Fibroblast of lung (primary cell): Measurements from ENCODE around the gene TMEM269. TPM values are rescaled to one million over a fixed set of nuclear protein-coding genes. Genes with fewer than 3 reads are reported as not detected.
"Not testable (repeated sequence)": the region's sequence is repeated elsewhere in the genome, so short reads cannot be mapped to it uniquely, and the experiment has no call there.

Source experiments
- DNase-seq, 2 donors: peaks; one replicate each; pipeline versions ENCODE4 v3.0.0 to v3.0.0-alpha.2; 2010; ENCODE audit warnings: low read depth in 2 of 2
- H2AFZ ChIP-seq: 2 replicates; pipeline ENCODE4 v1.5.1; 2012; ENCODE audit warnings: low read length, control low read depth, inconsistent platforms
- H3K27ac ChIP-seq: 2 replicates; pipeline ENCODE4 v1.5.1; 2011; ENCODE audit warnings: low read length, control low read depth; ENCODE audit not compliant: insufficient read depth
- H3K27me3 ChIP-seq: 2 replicates; pipeline ENCODE4 v1.5.1; 2011; ENCODE audit warnings: mild to moderate bottlenecking, low read length; ENCODE audit not compliant: control insufficient read depth, insufficient read depth
- H3K36me3 ChIP-seq: 2 replicates; pipeline ENCODE4 v1.5.1; 2011; ENCODE audit warnings: low read length; ENCODE audit not compliant: control insufficient read depth, insufficient read depth
- H3K4me1 ChIP-seq: 2 replicates; pipeline ENCODE4 v1.5.1; 2011; ENCODE audit warnings: low read length; ENCODE audit not compliant: control insufficient read depth, insufficient read depth; ENCODE audit errors: extremely low read depth
- H3K4me2 ChIP-seq: 2 replicates; pipeline ENCODE4 v1.5.1; 2011; ENCODE audit warnings: low read length, control low read depth; ENCODE audit not compliant: insufficient read depth; ENCODE audit errors: extremely low read depth
- H3K4me3 ChIP-seq, 4 experiments: fragments of 200-600 bp in 1 of 4; sonication (generic) in 1 of 4; replicated peaks in 1 of 4; 2 replicates each; pipeline ENCODE4 v1.5.1; 2011 to 2016; ENCODE audit warnings: low read length in 4 of 4, low read depth in 3 of 4, mild to moderate bottlenecking in 3 of 4, control low read depth in 2 of 4, inconsistent platforms in 1 of 4, mixed read lengths in 1 of 4; ENCODE audit not compliant: insufficient read depth in 1 of 4; ENCODE audit errors: control extremely low read depth in 1 of 4
- H3K79me2 ChIP-seq: 2 replicates; pipeline ENCODE4 v1.5.1; 2012; ENCODE audit warnings: mild to moderate bottlenecking, low read length, inconsistent platforms; ENCODE audit not compliant: control insufficient read depth, insufficient read depth
- H3K9ac ChIP-seq: 2 replicates; pipeline ENCODE4 v1.5.1; 2011; ENCODE audit warnings: mild to moderate bottlenecking, low read length, control low read depth; ENCODE audit not compliant: insufficient read depth
- H3K9me3 ChIP-seq: 2 replicates; pipeline ENCODE4 v1.5.1; 2012; ENCODE audit warnings: low read depth, low read length; ENCODE audit not compliant: control insufficient read depth, insufficient read depth
- H4K20me1 ChIP-seq: 2 replicates; pipeline ENCODE4 v1.5.1; 2011; ENCODE audit warnings: low read length; ENCODE audit not compliant: control insufficient read depth, insufficient read depth; ENCODE audit errors: extremely low read depth
- EZH2 ChIP-seq: IDR thresholded peaks from 2 replicates; pipeline ENCODE4 v1.5.1; 2012; ENCODE audit warnings: low read length, control low read depth, mild to moderate bottlenecking; ENCODE audit errors: missing control alignments
- polyA plus RNA-seq, 2 donors: library from polyadenylated mRNA; depleted of rRNA in 1 of 2; stranded (reverse) in 1 of 2; unstranded in 1 of 2; fragments of >200 nt; gene quantifications; 2 replicates each; pipeline ENCODE4 v1.2.1, GENCODE V29; 2011 to 2012; ENCODE audit warnings: missing spikeins in 1 of 2
- total RNA-seq: library from RNA; depleted of rRNA; stranded (reverse); fragments of >200 nt; gene quantifications from 2 replicates; pipeline ENCODE4 v1.2.1, GENCODE V29; 2014
- TF ChIP-seq, protein P1 (sequence below), 2 donors: IDR thresholded peaks in 1 of 2; conservative IDR thresholded peaks in 1 of 2; 1 replicate in 1 of 2; 2 replicates in 1 of 2; pipeline ENCODE4 v1.5.1; 2011 to 2012; ENCODE audit warnings: low read length in 2 of 2, control low read depth in 1 of 2, inconsistent platforms in 1 of 2, low read depth in 1 of 2, mild to moderate bottlenecking in 1 of 2

Gene TMEM269
- total and polyA plus RNA-seq, 2 donors (not counting 1 experiment from before 2014, with no cell fraction given), result 0.10 to 0.17 TPM

DNA sequence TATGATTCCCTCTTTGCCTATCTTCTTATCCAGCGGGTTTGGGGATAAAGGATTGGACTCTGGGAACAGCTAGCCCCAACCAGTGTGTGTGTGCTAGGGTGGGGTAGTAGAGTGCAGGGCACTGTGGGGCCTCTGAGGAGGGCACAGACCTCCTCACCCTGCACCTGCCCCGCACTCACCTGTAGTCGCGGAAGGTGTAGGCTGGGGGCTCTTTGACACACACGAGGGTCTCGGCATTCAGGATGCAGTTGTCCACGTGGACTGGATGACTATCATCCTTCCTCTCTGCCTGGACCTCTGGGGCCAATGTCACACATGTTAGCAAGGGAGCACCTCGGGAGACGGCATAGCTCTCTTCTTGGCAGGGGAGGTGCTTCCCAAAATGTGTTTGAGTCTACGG is 36.8 kb upstream of the TMEM269 start:
- H3K4me3 ChIP-seq, result no peak overlapping the region
- TF ChIP-seq, protein P1, sequence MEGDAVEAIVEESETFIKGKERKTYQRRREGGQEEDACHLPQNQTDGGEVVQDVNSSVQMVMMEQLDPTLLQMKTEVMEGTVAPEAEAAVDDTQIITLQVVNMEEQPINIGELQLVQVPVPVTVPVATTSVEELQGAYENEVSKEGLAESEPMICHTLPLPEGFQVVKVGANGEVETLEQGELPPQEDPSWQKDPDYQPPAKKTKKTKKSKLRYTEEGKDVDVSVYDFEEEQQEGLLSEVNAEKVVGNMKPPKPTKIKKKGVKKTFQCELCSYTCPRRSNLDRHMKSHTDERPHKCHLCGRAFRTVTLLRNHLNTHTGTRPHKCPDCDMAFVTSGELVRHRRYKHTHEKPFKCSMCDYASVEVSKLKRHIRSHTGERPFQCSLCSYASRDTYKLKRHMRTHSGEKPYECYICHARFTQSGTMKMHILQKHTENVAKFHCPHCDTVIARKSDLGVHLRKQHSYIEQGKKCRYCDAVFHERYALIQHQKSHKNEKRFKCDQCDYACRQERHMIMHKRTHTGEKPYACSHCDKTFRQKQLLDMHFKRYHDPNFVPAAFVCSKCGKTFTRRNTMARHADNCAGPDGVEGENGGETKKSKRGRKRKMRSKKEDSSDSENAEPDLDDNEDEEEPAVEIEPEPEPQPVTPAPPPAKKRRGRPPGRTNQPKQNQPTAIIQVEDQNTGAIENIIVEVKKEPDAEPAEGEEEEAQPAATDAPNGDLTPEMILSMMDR (conservative IDR thresholded peaks at IDR 0.05 in 1 of 2, IDR thresholded peaks at IDR 0.05 in 1 of 2; ENCODE audit: low read depth in 1 of 2, low read length in 2 of 2), result no peak
- TF ChIP-seq EZH2, result no peak
- no peaks in the 10 kb centered on the region for H3K79me2 ChIP-seq
- H2AFZ ChIP-seq, result no peak overlapping the region
- no peak overlapping the region for H3K27ac ChIP-seq
- H3K27me3 ChIP-seq, result no peaks in the 10 kb centered on the region
- H3K36me3 ChIP-seq, result peaks cover 34% of the 10 kb centered on the region
- no peak overlapping the region for H3K4me2 ChIP-seq
- no peak overlapping the region for H3K9ac ChIP-seq
- H4K20me1 ChIP-seq, result peaks cover 2% of the 10 kb centered on the region
- H3K4me1 ChIP-seq, result no peaks in the 10 kb centered on the region
- no peak for DNase-seq
- H3K9me3 ChIP-seq, result no peaks in the 10 kb centered on the region

DNA sequence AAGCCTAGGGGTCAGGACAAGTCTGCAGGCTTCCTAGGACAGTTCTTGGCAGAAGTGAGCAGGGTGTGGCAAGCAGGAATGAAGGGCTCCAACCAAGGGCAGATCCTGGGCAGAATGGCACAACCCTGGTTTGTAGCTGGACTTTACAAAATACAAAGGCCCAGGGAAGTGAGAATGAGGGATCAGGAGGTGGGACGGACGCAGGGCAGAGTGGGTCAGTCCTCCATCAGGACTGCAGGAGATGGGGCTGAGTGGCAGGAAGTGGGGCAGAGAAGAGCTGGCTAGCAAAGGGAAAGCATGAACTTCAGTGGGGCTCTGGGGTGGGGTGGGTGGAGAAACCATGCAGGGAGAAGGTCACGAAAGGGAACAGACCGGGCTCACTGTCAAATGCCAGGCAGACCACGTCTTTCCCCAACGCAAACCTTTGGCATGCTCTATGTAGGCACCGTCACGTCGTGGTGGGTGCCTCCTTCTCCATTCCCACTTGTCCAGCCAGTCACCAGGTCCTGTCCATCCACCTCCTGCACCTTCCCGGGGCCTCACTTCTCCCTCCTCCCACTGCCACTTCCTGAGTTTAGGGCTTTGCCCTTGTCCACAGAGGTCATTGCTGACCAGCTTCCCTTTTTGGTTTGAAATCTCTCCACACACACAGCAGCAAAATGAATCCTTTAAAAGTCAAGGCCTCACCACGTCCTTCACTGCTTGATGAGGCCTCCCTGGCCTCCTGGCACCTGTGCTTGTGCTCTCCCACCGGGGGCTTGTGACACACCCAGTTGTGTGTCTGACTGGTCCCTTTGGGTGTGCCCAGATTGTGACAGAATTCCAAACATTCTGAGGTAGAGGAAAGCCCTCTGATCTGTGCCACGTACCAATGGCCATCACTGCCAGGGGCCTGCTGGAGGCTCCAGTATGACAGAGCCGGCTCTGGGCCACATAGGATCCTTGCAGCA is 36.1 kb upstream of the TMEM269 start:
- H3K4me2 ChIP-seq, result no peak overlapping the region
- H3K4me3 ChIP-seq, result no peak overlapping the region
- H3K36me3 ChIP-seq, result peaks cover 34% of the 10 kb centered on the region
- no peak overlapping the region for H2AFZ ChIP-seq
- H3K27me3 ChIP-seq, result no peaks in the 10 kb centered on the region
- no peaks in the 10 kb centered on the region for H3K9me3 ChIP-seq
- TF ChIP-seq, protein P1 (conservative IDR thresholded peaks at IDR 0.05 in 1 of 2, IDR thresholded peaks at IDR 0.05 in 1 of 2; ENCODE audit: low read depth in 1 of 2, low read length in 2 of 2), result no peak
- TF ChIP-seq EZH2, result no peak
- no peak overlapping the region for H3K27ac ChIP-seq
- peaks cover 2% of the 10 kb centered on the region for H3K4me1 ChIP-seq
- H3K9ac ChIP-seq, result no peak overlapping the region
- H4K20me1 ChIP-seq, result peaks cover 2% of the 10 kb centered on the region
- H3K79me2 ChIP-seq, result no peaks in the 10 kb centered on the region
- no peak for DNase-seq

DNA sequence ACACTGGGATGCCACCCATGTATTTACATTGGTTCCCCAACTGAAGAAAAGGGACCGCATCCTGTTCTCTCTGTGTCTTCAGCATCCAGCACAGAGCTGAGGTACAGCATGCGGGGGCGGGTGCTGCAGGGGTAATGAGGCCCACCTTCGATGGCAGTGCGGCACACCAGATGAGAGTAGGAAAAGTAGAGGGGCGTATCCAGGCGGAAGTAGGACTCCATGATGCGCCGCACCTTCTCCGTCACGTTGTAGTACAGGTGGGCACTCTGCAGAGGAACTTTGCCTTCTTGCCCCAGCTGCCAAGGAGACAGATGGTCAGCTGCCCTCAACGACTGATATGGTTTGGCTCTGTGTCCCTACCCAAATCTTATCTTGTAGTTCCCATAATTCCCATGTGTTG is 34.8 kb upstream of the TMEM269 start:
- H3K27ac ChIP-seq, result no peak overlapping the region
- no peak for DNase-seq
- H3K9ac ChIP-seq, result no peak overlapping the region
- no peak overlapping the region for H3K4me2 ChIP-seq
- no peaks in the 10 kb centered on the region for H3K9me3 ChIP-seq
- H3K4me3 ChIP-seq, result no peak overlapping the region
- H4K20me1 ChIP-seq, result peaks cover 2% of the 10 kb centered on the region
- H3K27me3 ChIP-seq, result no peaks in the 10 kb centered on the region
- H3K4me1 ChIP-seq, result peaks cover 2% of the 10 kb centered on the region
- no peaks in the 10 kb centered on the region for H3K79me2 ChIP-seq
- peaks cover 43% of the 10 kb centered on the region for H3K36me3 ChIP-seq
- no peak overlapping the region for H2AFZ ChIP-seq
- TF ChIP-seq, protein P1 (conservative IDR thresholded peaks at IDR 0.05 in 1 of 2, IDR thresholded peaks at IDR 0.05 in 1 of 2; ENCODE audit: low read depth in 1 of 2, low read length in 2 of 2), result no peak
- no peak for TF ChIP-seq EZH2

DNA sequence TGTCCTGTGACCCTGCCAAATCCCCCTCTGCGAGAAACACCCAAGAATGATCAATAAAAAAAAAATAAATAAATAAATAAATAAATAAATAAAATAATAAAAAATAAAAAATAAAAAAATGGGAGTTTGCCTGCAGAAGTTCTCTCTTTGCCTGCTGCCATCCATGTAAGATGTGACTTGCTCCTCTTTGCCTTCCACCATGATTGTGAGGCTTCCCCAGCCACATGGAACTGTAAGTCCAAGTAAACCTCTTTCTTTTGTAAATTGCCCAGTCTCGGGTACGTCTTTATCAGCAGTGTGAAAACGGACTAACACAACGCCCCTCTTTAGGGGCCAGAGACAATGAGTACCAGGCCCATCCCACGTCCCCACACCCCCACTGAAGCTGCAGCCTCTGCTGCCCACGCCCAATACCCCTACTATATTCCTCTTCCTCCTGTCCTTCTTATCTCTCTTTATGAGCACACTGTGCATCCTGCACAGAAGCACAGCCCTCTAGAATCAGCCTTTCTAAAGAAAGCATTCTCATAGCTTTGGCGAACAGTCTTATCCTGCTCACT is 33.2 kb upstream of the TMEM269 start:
- H3K9ac ChIP-seq, H3K27me3 ChIP-seq, H3K4me2 ChIP-seq, H3K9me3 ChIP-seq, H3K4me3 ChIP-seq, DNase-seq, H3K79me2 ChIP-seq, H2AFZ ChIP-seq, H3K4me1 ChIP-seq, H3K27ac ChIP-seq, H4K20me1 ChIP-seq: not testable (repeated sequence)
- peaks cover 45% of the 10 kb centered on the region for H3K36me3 ChIP-seq
